ENCODE data around the gene C11orf97. TPM values are rescaled to one million over a fixed set of nuclear protein-coding genes. Genes with fewer than 3 reads are reported as not detected.

The C11orf97 gene
- polyA plus RNA-seq, 2 of the 4 experiments (the other 2 are of a cell fraction) = not detected

- no peak overlapping the region for H3K4me3 ChIP-seq
- no peaks in the 10 kb centered on the region for H3K9me3 ChIP-seq
- no peak for FAIRE-seq
- ChIA-PET POLR2A (no interaction called here), CTCF (no interaction called here)
- ATAC-seq = no peak
- 4% methylated on average over 1 of the region's 1 CpG for WGBS (ENCODE audit: missing lambda C conversion rate)
- DNase-seq (ENCODE audit: low read depth in 1 of 2, low spot score in 1 of 2) = no peak
- TF ChIP-seq BHLHE40 (IDR thresholded peaks at IDR 0.05; ENCODE audit: low read depth, low read length) (no peak), CHD4 (IDR thresholded peaks at IDR 0.05; ENCODE audit: borderline replicate concordance) (no peak), ESRRA (IDR thresholded peaks at IDR 0.05; ENCODE audit: borderline replicate concordance, low read length) (no peak), EHF (CRISPR knock-in tag; IDR thresholded peaks at IDR 0.05) (no peak), NFE2L2 (conservative IDR thresholded peaks at IDR 0.05; ENCODE audit: low read length) (no peak), USF2 (IDR thresholded peaks at IDR 0.05) (no peak), HEYL (CRISPR knock-in tag; IDR thresholded peaks at IDR 0.05) (no peak), CHD2 (IDR thresholded peaks at IDR 0.05; ENCODE audit: low read length, partially characterized antibody) (no peak), NR3C1 (IDR thresholded peaks at IDR 0.05) (no peak), FOSB (CRISPR knock-in tag; IDR thresholded peaks at IDR 0.05) (no peak)
- TF ChIP-seq, protein P1, sequence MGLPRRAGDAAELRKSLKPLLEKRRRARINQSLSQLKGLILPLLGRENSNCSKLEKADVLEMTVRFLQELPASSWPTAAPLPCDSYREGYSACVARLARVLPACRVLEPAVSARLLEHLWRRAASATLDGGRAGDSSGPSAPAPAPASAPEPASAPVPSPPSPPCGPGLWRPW (IDR thresholded peaks at IDR 0.05) = no peak
- H3K27ac ChIP-seq = no peak overlapping the region
- H3K4me2 ChIP-seq = no peak overlapping the region
- H3K4me1 ChIP-seq = no peaks in the 10 kb centered on the region
Measured at GRCh38 chr11:94557992-94558391, 45.7 kb downstream of the C11orf97 start.

GRCh38 chr11:94558468-94558867, 46.2 kb downstream of the C11orf97 start:
- WGBS (ENCODE audit: missing lambda C conversion rate) = 71% methylated on average over 1 of the region's 1 CpG
- POLR2A ChIA-PET = no interaction called here
- Histone ChIP-seq H3K4me2 (no peak overlapping the region), H3K27ac (no peak overlapping the region), H3K4me1 (peaks cover 4% of the 10 kb centered on the region; the same call in 1 of the 3 replicates), H3K4me3 (no peak overlapping the region), H3K9me3 (no peaks in the 10 kb centered on the region)
- DNase-seq (ENCODE audit: low read depth in 1 of 2, low spot score in 1 of 2) (no peak), ATAC-seq (no peak), FAIRE-seq (no peak)
- CTCF ChIA-PET = no interaction called here
- TF ChIP-seq ZFP36 (IDR thresholded peaks at IDR 0.05; ENCODE audit: borderline replicate concordance, partially characterized antibody) = no peak
- no peak for TF ChIP-seq RARB (CRISPR knock-in tag; IDR thresholded peaks at IDR 0.05)
- TF ChIP-seq FOSL2 (IDR thresholded peaks at IDR 0.05) = no peak
- no peak for TF ChIP-seq FOSL2 (CRISPR knock-in tag; IDR thresholded peaks at IDR 0.05)
- no peak for TF ChIP-seq ZC3H11A (IDR thresholded peaks at IDR 0.05)
- no peak for TF ChIP-seq RFX5 (IDR thresholded peaks at IDR 0.05)
- no peak for TF ChIP-seq ESRRA (IDR thresholded peaks at IDR 0.05; ENCODE audit: borderline replicate concordance, low read length)
- TF ChIP-seq JUNB (IDR thresholded peaks at IDR 0.05) = no peak
- no peak for TF ChIP-seq HOXB13 (CRISPR knock-in tag; IDR thresholded peaks at IDR 0.05; ENCODE audit: low read depth)
- no peak for TF ChIP-seq CBX8 (IDR thresholded peaks at IDR 0.05)
- TF ChIP-seq, protein P2, sequence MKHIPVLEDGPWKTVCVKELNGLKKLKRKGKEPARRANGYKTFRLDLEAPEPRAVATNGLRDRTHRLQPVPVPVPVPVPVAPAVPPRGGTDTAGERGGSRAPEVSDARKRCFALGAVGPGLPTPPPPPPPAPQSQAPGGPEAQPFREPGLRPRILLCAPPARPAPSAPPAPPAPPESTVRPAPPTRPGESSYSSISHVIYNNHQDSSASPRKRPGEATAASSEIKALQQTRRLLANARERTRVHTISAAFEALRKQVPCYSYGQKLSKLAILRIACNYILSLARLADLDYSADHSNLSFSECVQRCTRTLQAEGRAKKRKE (CRISPR knock-in tag; IDR thresholded peaks at IDR 0.05; ENCODE audit: low read depth) = no peak
- no peak for TF ChIP-seq SMC3 (IDR thresholded peaks at IDR 0.05)
- TF ChIP-seq ZSCAN20 (CRISPR knock-in tag; IDR thresholded peaks at IDR 0.05) = no peak
- TF ChIP-seq MAFK (IDR thresholded peaks at IDR 0.05; ENCODE audit: partially characterized antibody) = no peak
- TF ChIP-seq TFCP2L1 (CRISPR knock-in tag; IDR thresholded peaks at IDR 0.05) = no peak
- no peak for TF ChIP-seq MYC (IDR thresholded peaks at IDR 0.05; ENCODE audit: borderline replicate concordance, low read length)
- TF ChIP-seq, protein P1 (IDR thresholded peaks at IDR 0.05) = no peak
- no peak for TF ChIP-seq CHD4 (IDR thresholded peaks at IDR 0.05; ENCODE audit: borderline replicate concordance)

DNA sequence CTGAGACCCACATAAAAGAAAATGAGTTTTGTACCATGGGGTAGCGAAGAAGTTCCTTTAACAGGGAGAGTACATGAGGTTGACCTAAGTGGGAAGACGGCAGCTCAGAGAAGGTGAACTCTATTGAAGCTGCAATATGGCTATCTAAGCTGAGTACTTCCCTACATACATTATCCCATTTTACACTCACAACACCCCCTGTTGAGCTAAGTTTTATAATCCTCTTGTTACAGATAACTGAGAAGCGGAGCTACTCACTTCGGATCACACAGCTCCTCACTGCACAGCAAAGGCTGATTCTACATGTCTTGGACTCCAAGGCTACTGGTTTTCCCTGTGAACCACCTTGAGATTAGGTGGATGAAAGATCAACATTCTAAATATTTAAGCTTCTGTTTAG, 46.7 kb downstream of the C11orf97 start:
- Histone ChIP-seq H3K27ac (no peak overlapping the region), H3K4me3 (no peak overlapping the region), H3K4me2 (no peak overlapping the region), H3K4me1 (peaks cover 7% of the 10 kb centered on the region; the same call in 1 of the 3 replicates), H3K9me3 (no peaks in the 10 kb centered on the region)
- POLR2A ChIA-PET = no interaction called here
- CTCF ChIA-PET = no interaction called here
- no peak for ATAC-seq
- no peak for TF ChIP-seq JUNB (IDR thresholded peaks at IDR 0.05)
- TF ChIP-seq RARB (CRISPR knock-in tag; IDR thresholded peaks at IDR 0.05) = no peak
- TF ChIP-seq KDM5A (IDR thresholded peaks at IDR 0.05) = no peak
- no peak for TF ChIP-seq GATA3 (IDR thresholded peaks at IDR 0.05; ENCODE audit: borderline replicate concordance)
- no peak for FAIRE-seq
- WGBS (ENCODE audit: missing lambda C conversion rate) = 90% methylated on average over 4 of the region's 4 CpGs
- DNase-seq (ENCODE audit: low read depth in 1 of 2, low spot score in 1 of 2) = no peak

All from A549 (cell line).